SU-DHL-6 (cell line): ENCODE measurements around the gene RAB33A.

Experiments
- H2AFZ ChIP-seq: fragments of 200-600 bp; sonication (generic); 2 replicates; pipeline ENCODE4 v1.6.1; 2014; ENCODE audit warnings: low read depth, mild to moderate bottlenecking, moderate library complexity, mixed read lengths, antibody characterized with exemption, low read length; ENCODE audit not compliant: severe bottlenecking
- H3F3A ChIP-seq: fragments of 200-600 bp; shearing (Covaris generic); 2 replicates; pipeline ENCODE4 v1.6.0; 2016; ENCODE audit warnings: antibody characterized with exemption, mild to moderate bottlenecking; ENCODE audit not compliant: insufficient read depth
- H3K27ac ChIP-seq: fragments of 200-600 bp; sonication (generic); 2 replicates; pipeline ENCODE4 v1.5.1; 2016; ENCODE audit warnings: low read depth, mild to moderate bottlenecking, low read length, moderate library complexity, mixed read lengths
- H3K27me3 ChIP-seq: fragments of 200-600 bp; sonication (generic), shearing (Covaris generic); 2 replicates; pipeline ENCODE4 v1.6.0; 2014; ENCODE audit warnings: mild to moderate bottlenecking, low read length
- H3K36me3 ChIP-seq: fragments of 200-600 bp; sonication (generic); 2 replicates; pipeline ENCODE4 v1.6.1; 2014; ENCODE audit warnings: mild to moderate bottlenecking, low read length, mixed read lengths
- H3K4me2 ChIP-seq: fragments of 300-600, 200-600 bp; shearing (Covaris generic), sonication (generic); 2 replicates; pipeline ENCODE4 v1.6.0; 2014; ENCODE audit warnings: low read length, low read depth, mild to moderate bottlenecking; ENCODE audit not compliant: poor library complexity, severe bottlenecking
- H3K4me3 ChIP-seq: fragments of 200-600 bp; sonication (generic); 2 replicates; pipeline ENCODE4 v1.5.1; 2014; ENCODE audit warnings: antibody characterized with exemption, low read length, mild to moderate bottlenecking, mixed read lengths; ENCODE audit not compliant: insufficient read depth, poor library complexity, severe bottlenecking
- H3K79me2 ChIP-seq: fragments of 200-600 bp; sonication (generic); 2 replicates; pipeline ENCODE4 v1.6.1; 2014; ENCODE audit warnings: mild to moderate bottlenecking, low read length, moderate library complexity; ENCODE audit not compliant: insufficient read depth
- H3K9ac ChIP-seq: fragments of 200-600 bp; sonication (generic); 2 replicates; pipeline ENCODE4 v1.7.0; 2014; ENCODE audit warnings: mild to moderate bottlenecking, low read length
- H3K9me2 ChIP-seq: fragments of 200-600 bp; sonication (generic); replicated peaks from 2 replicates; pipeline ENCODE4 v1.6.1; 2014; ENCODE audit warnings: low read length; ENCODE audit not compliant: insufficient read depth
- H3K9me3 ChIP-seq: fragments of 200-600 bp; sonication (generic); 2 replicates; pipeline ENCODE4 v1.6.1; 2014; ENCODE audit warnings: low read length, mixed read lengths; ENCODE audit not compliant: insufficient read depth
- H4K20me1 ChIP-seq: fragments of 200-600 bp; sonication (generic); 2 replicates; pipeline ENCODE4 v1.6.1; 2014; ENCODE audit warnings: low read depth, mild to moderate bottlenecking, antibody characterized with exemption, low read length, moderate library complexity, mixed read lengths
- CTCF ChIP-seq: fragments of 200-600 bp; sonication (generic); IDR thresholded peaks from one replicate; pipeline ENCODE4 v1.5.1; 2017; ENCODE audit warnings: antibody characterized with exemption, mild to moderate bottlenecking, low read length, moderate library complexity; ENCODE audit not compliant: insufficient read depth, poor library complexity, severe bottlenecking
- EZH2phosphoT487 ChIP-seq: fragments of 200-600 bp; sonication (generic), shearing (Covaris generic); conservative IDR thresholded peaks from 2 replicates; pipeline ENCODE4 v1.6.1; 2018; ENCODE audit warnings: mild to moderate bottlenecking, antibody characterized with exemption, low read length, moderate library complexity, mixed read lengths

Gene RAB33A

GRCh38 chrX:130212371-130212770 lies 40.6 kb downstream of the RAB33A start:
- TF ChIP-seq CTCF (no peak), EZH2phosphoT487 (no peak)
- no peak overlapping the region for H3K27ac ChIP-seq
- no peak overlapping the region for H3K4me3 ChIP-seq
- no peaks in the 10 kb centered on the region for H3K9me3 ChIP-seq
- no peaks in the 10 kb centered on the region for H3K9me2 ChIP-seq
- H2AFZ ChIP-seq: no peak overlapping the region
- H4K20me1 ChIP-seq: no peaks in the 10 kb centered on the region
- no peak overlapping the region for H3K9ac ChIP-seq
- H3F3A ChIP-seq: no peaks in the 10 kb centered on the region
- H3K4me2 ChIP-seq: no peak overlapping the region
- no peaks in the 10 kb centered on the region for H3K79me2 ChIP-seq
- H3K36me3 ChIP-seq: peaks cover 13% of the 10 kb centered on the region; the same call in 1 of the 2 replicates
- no peaks in the 10 kb centered on the region for H3K27me3 ChIP-seq

- Histone ChIP-seq H3K4me2 (no peak overlapping the region), H3K36me3 (peaks cover 14% of the 10 kb centered on the region; the same call in 1 of the 2 replicates)
These were observed 41.6 kb downstream of the RAB33A start for GRCh38 chrX:130213376-130213775.

GRCh38 chrX:130216320-130216719 lies 44.6 kb downstream of the RAB33A start:
- H3K9ac ChIP-seq: no peak overlapping the region
- no peak overlapping the region for H3K4me3 ChIP-seq
- no peak overlapping the region for H2AFZ ChIP-seq
- H3K27me3 ChIP-seq: no peaks in the 10 kb centered on the region
- peaks cover 11% of the 10 kb centered on the region; the same call in 1 of the 2 replicates for H3K36me3 ChIP-seq
- H3K9me2 ChIP-seq: no peaks in the 10 kb centered on the region
- H4K20me1 ChIP-seq: no peaks in the 10 kb centered on the region
- no peaks in the 10 kb centered on the region for H3K9me3 ChIP-seq
- no peak for TF ChIP-seq EZH2phosphoT487
- no peak for TF ChIP-seq CTCF
- no peak overlapping the region for H3K4me2 ChIP-seq
- H3K27ac ChIP-seq: no peak overlapping the region
- H3K79me2 ChIP-seq: no peaks in the 10 kb centered on the region
- no peaks in the 10 kb centered on the region for H3F3A ChIP-seq

More at GRCh38 chrX:130213376-130213775, 41.6 kb downstream of the RAB33A start:
- Histone ChIP-seq H3K9ac (no peak overlapping the region), H3K27ac (no peak overlapping the region), H3K27me3 (no peaks in the 10 kb centered on the region), H3F3A (no peaks in the 10 kb centered on the region), H3K9me3 (no peaks in the 10 kb centered on the region), H3K9me2 (no peaks in the 10 kb centered on the region), H3K4me3 (no peak overlapping the region), H2AFZ (no peak overlapping the region), H3K79me2 (no peaks in the 10 kb centered on the region), H4K20me1 (no peaks in the 10 kb centered on the region)
- TF ChIP-seq CTCF: no peak

- no peak overlapping the region for H2AFZ ChIP-seq
- no peaks in the 10 kb centered on the region for H3F3A ChIP-seq
- no peaks in the 10 kb centered on the region for H3K9me2 ChIP-seq
- H3K36me3 ChIP-seq: peaks cover 15% of the 10 kb centered on the region; the same call in 1 of the 2 replicates
- no peaks in the 10 kb centered on the region for H4K20me1 ChIP-seq
- no peak overlapping the region for H3K4me3 ChIP-seq
- H3K79me2 ChIP-seq: no peaks in the 10 kb centered on the region
- no peak overlapping the region for H3K9ac ChIP-seq
- no peak for TF ChIP-seq EZH2phosphoT487
- TF ChIP-seq CTCF: no peak
- no peaks in the 10 kb centered on the region for H3K9me3 ChIP-seq
- no peak overlapping the region for H3K4me2 ChIP-seq
- no peaks in the 10 kb centered on the region for H3K27me3 ChIP-seq
- no peak overlapping the region for H3K27ac ChIP-seq
These were observed 53.0 kb downstream of the RAB33A start for GRCh38 chrX:130224810-130225209.
